ENCODE results near the gene AMH. TPM values are rescaled to one million over a fixed set of nuclear protein-coding genes. Genes with fewer than 3 reads are reported as not detected.

The AMH gene
- total and polyA plus RNA-seq, 2 of the 13 experiments (the other 11 are each of a cell fraction or from before 2014, with no cell fraction given): 0.03 to 0.18 TPM

DNA sequence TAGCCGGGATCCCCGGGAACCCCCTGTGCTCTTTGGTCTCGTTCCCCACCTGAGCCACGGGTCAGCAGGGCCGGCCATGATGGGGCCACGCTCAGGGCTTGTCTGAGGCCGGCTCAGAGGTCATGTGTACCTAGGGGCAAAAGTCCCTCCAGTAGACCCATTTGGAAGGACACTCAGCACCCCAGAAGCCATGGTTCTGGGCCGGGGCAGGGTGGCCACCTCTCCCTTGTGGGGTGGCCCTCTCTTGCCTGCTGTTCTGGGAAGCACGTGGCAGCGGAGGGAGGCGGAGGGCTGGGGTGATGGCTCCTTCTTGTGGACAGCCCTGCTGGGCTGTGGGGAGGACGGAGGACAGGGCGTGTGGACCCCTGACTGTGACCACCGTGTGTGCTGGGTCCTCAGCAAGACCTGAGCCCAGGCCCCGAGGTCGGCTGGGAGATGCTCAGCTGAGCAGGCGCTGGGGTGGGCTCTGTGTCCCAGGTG is 39.3 kb downstream of the AMH start (continued):
- TF ChIP-seq HNF1B (CRISPR knock-in tag; IDR thresholded peaks at IDR 0.05) (0 out of 2 replicates have a peak, but pooled peaks have one; percentile 72), ZNF326 (CRISPR knock-in tag; IDR thresholded peaks at IDR 0.05; ENCODE audit: borderline replicate concordance) (no peak), ZNF768 (CRISPR knock-in tag; IDR thresholded peaks at IDR 0.05) (peak; percentile 16; the same call in 1 of the 2 replicates), CENPX (CRISPR knock-in tag; IDR thresholded peaks at IDR 0.05) (no peak), ZNF20 (CRISPR knock-in tag; IDR thresholded peaks at IDR 0.05) (no peak), HMGXB3 (CRISPR knock-in tag; IDR thresholded peaks at IDR 0.05; ENCODE audit: borderline replicate concordance) (no peak), ZNF781 (CRISPR knock-in tag; IDR thresholded peaks at IDR 0.05; ENCODE audit: borderline replicate concordance, not compliant biosample characterization) (no peak), ZBTB21 (CRISPR knock-in tag; IDR thresholded peaks at IDR 0.05) (no peak), ZNF570 (CRISPR knock-in tag; IDR thresholded peaks at IDR 0.05; ENCODE audit: borderline replicate concordance) (no peak), MAFK (conservative IDR thresholded peaks at IDR 0.05 in 1 of 2, IDR thresholded peaks at IDR 0.05 in 1 of 2; ENCODE audit: low read length in 2 of 2) (no peak), ZNF337 (CRISPR knock-in tag; IDR thresholded peaks at IDR 0.05; ENCODE audit: borderline replicate concordance, low read depth) (no peak), MAZ (IDR thresholded peaks at IDR 0.05; ENCODE audit: borderline replicate concordance, low read depth, low read length) (no peak), MAZ (CRISPR knock-in tag; IDR thresholded peaks at IDR 0.05; ENCODE audit: low read depth) (0 out of 2 replicates have a peak, but pooled peaks have one; percentile 34), AKAP8 (CRISPR knock-in tag; IDR thresholded peaks at IDR 0.05) (0 out of 2 replicates have a peak, but pooled peaks have one; percentile 57), SKIL (CRISPR knock-in tag; IDR thresholded peaks at IDR 0.05; ENCODE audit: borderline replicate concordance) (peak; percentile 67), ZNF12 (CRISPR knock-in tag; IDR thresholded peaks at IDR 0.05) (no peak), JARID2 (CRISPR knock-in tag; IDR thresholded peaks at IDR 0.05; ENCODE audit: insufficient replicate concordance) (no peak), ISL2 (CRISPR knock-in tag; IDR thresholded peaks at IDR 0.05) (no peak), NKX3-1 (CRISPR knock-in tag; IDR thresholded peaks at IDR 0.05) (no peak)
- TF ChIP-seq, protein P1, sequence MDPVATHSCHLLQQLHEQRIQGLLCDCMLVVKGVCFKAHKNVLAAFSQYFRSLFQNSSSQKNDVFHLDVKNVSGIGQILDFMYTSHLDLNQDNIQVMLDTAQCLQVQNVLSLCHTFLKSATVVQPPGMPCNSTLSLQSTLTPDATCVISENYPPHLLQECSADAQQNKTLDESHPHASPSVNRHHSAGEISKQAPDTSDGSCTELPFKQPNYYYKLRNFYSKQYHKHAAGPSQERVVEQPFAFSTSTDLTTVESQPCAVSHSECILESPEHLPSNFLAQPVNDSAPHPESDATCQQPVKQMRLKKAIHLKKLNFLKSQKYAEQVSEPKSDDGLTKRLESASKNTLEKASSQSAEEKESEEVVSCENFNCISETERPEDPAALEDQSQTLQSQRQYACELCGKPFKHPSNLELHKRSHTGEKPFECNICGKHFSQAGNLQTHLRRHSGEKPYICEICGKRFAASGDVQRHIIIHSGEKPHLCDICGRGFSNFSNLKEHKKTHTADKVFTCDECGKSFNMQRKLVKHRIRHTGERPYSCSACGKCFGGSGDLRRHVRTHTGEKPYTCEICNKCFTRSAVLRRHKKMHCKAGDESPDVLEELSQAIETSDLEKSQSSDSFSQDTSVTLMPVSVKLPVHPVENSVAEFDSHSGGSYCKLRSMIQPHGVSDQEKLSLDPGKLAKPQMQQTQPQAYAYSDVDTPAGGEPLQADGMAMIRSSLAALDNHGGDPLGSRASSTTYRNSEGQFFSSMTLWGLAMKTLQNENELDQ (CRISPR knock-in tag; IDR thresholded peaks at IDR 0.05; ENCODE audit: borderline replicate concordance): no peak

All from HepG2 (cell line).